Measurements from ENCODE around the gene CARMIL3.
A peak's percentile ranks its signal among the peaks of the same experiment; 100 is the strongest.
"Not testable (repeated sequence)": the region's sequence is repeated elsewhere in the genome, so short reads cannot be mapped to it uniquely, and the experiment has no call there.

CARMIL3 gene

GRCh38 chr14:24042746-24043145, 9.1 kb upstream of the CARMIL3 start:
- TF ChIP-seq CTCF (conservative IDR thresholded peaks at IDR 0.05) (no peak), ZFX (IDR thresholded peaks at IDR 0.05) (no peak)
- H3K27ac ChIP-seq = no peak overlapping the region

- not testable (repeated sequence) for H3K27ac ChIP-seq
Measured at GRCh38 chr14:24049002-24049401, 2.8 kb upstream of the CARMIL3 start.

- not testable (repeated sequence) for H3K27ac ChIP-seq
Measured at GRCh38 chr14:24050753-24051152, 1.1 kb upstream of the CARMIL3 start.

GRCh38 chr14:24051176-24051788, 527 bp upstream of the CARMIL3 start:
- TF ChIP-seq CTCF (conservative IDR thresholded peaks at IDR 0.05) (no peak), ZFX (IDR thresholded peaks at IDR 0.05) (no peak)
- H3K27ac ChIP-seq = peak overlapping the region; percentile 60

GRCh38 chr14:24052656-24053547, 1.1 kb downstream of the CARMIL3 start:
- H3K27ac ChIP-seq = no peak overlapping the region
- TF ChIP-seq CTCF (conservative IDR thresholded peaks at IDR 0.05) (no peak), ZFX (IDR thresholded peaks at IDR 0.05) (no peak)

GRCh38 chr14:24053548-24054323, 1.9 kb downstream of the CARMIL3 start:
- H3K27ac ChIP-seq = no peak overlapping the region
- TF ChIP-seq CTCF (conservative IDR thresholded peaks at IDR 0.05) = no peak
- no peak for TF ChIP-seq ZFX (IDR thresholded peaks at IDR 0.05)

GRCh38 chr14:24054324-24054641, 2.5 kb downstream of the CARMIL3 start:
- no peak overlapping the region for H3K27ac ChIP-seq
- TF ChIP-seq CTCF (conservative IDR thresholded peaks at IDR 0.05) = no peak
- no peak for TF ChIP-seq ZFX (IDR thresholded peaks at IDR 0.05)

GRCh38 chr14:24054646-24055045, 2.8 kb downstream of the CARMIL3 start:
- no peak for TF ChIP-seq CTCF (conservative IDR thresholded peaks at IDR 0.05)
- no peak for TF ChIP-seq ZFX (IDR thresholded peaks at IDR 0.05)
- no peak overlapping the region for H3K27ac ChIP-seq

Measured in C4-2B (cell line).